GM12892 (cell line): ENCODE data around the gene MEI4. TPM values are rescaled to one million over a fixed set of nuclear protein-coding genes. Genes with fewer than 3 reads are reported as not detected.

ENCODE experiments used
- DNase-seq: peaks from one replicate; pipeline ENCODE4 v3.0.0; 2011; ENCODE audit not compliant: insufficient read length
- FAIRE-seq: peaks from 2 replicates; lab custom pipeline; 2011; peaks lifted over from hg19 to GRCh38; lab: Jason Lieb, UNC
- POLR2A ChIP-seq: IDR thresholded peaks from 2 replicates; pipeline ENCODE4 v1.6.1; 2011; ENCODE audit warnings: low read depth, low read length, control low read depth
- POLR2AphosphoS5 ChIP-seq: IDR thresholded peaks from 2 replicates; pipeline ENCODE4 v1.6.1; 2011; ENCODE audit warnings: low read depth, low read length, control low read depth
- TAF1 ChIP-seq: IDR thresholded peaks from 2 replicates; pipeline ENCODE4 v1.6.1; 2011; ENCODE audit warnings: low read depth, mild to moderate bottlenecking, control low read depth, low read length, borderline replicate concordance
- polyA plus RNA-seq: library from polyadenylated mRNA; unstranded; fragments of >200 nt; gene quantifications from one replicate; pipeline ENCODE4 v1.2.1, GENCODE V29; 2012; ENCODE audit warnings: missing spikeins, inconsistent platforms; ENCODE audit not compliant: missing spikeins

The MEI4 gene
- not detected for polyA plus RNA-seq

GRCh38 chr6:77652739-77653138 is at the start of gene MEI4:
Gene MEI4 (plus strand): TSS chr6:77653039. CDS start chr6:77690672, 37,633 bp downstream.
- no peak for FAIRE-seq
- no peak for TF ChIP-seq POLR2A
- no peak for TF ChIP-seq POLR2AphosphoS5
- no peak for TF ChIP-seq TAF1
- no peak for DNase-seq

- DNase-seq: no peak
- FAIRE-seq: no peak
- TF ChIP-seq POLR2A: no peak
- no peak for TF ChIP-seq TAF1
- TF ChIP-seq POLR2AphosphoS5: no peak
These were observed 48.4 kb upstream of the MEI4 start for GRCh38 chr6:77604476-77604875.

GRCh38 chr6:77607004-77607403 is 45.8 kb upstream of the MEI4 start:
- FAIRE-seq: no peak
- DNase-seq: no peak

GRCh38 chr6:77609106-77609505 is 43.7 kb upstream of the MEI4 start:
- TF ChIP-seq TAF1: no peak
- no peak for TF ChIP-seq POLR2A
- TF ChIP-seq POLR2AphosphoS5: no peak
- FAIRE-seq: no peak
- no peak for DNase-seq

More at GRCh38 chr6:77607004-77607403, 45.8 kb upstream of the MEI4 start:
- no peak for TF ChIP-seq POLR2A
- no peak for TF ChIP-seq TAF1
- no peak for TF ChIP-seq POLR2AphosphoS5

GRCh38 chr6:77619114-77619513 is 33.7 kb upstream of the MEI4 start:
- FAIRE-seq (no peak), DNase-seq (no peak)
- TF ChIP-seq TAF1: no peak
- no peak for TF ChIP-seq POLR2A
- no peak for TF ChIP-seq POLR2AphosphoS5

GRCh38 chr6:77620278-77620882 is 32.5 kb upstream of the MEI4 start:
- FAIRE-seq (no peak), DNase-seq (no peak)
- TF ChIP-seq TAF1 (no peak), POLR2AphosphoS5 (no peak), POLR2A (no peak)

- DNase-seq: no peak
- TF ChIP-seq TAF1: no peak
- no peak for TF ChIP-seq POLR2AphosphoS5
- no peak for TF ChIP-seq POLR2A
- no peak for FAIRE-seq
These were observed 28.3 kb upstream of the MEI4 start for GRCh38 chr6:77624515-77624914.

- TF ChIP-seq POLR2AphosphoS5 (no peak), TAF1 (no peak), POLR2A (no peak)
- no peak for FAIRE-seq
- no peak for DNase-seq
These were observed 26.4 kb upstream of the MEI4 start for GRCh38 chr6:77626426-77626825.

GRCh38 chr6:77630014-77630413 is 22.8 kb upstream of the MEI4 start:
- FAIRE-seq (no peak), DNase-seq (no peak)
- TF ChIP-seq TAF1: no peak

- no peak for TF ChIP-seq POLR2A
- TF ChIP-seq TAF1: no peak
- no peak for TF ChIP-seq POLR2AphosphoS5
- DNase-seq (no peak), FAIRE-seq (no peak)
These were observed 19.4 kb upstream of the MEI4 start for GRCh38 chr6:77633471-77633870.

GRCh38 chr6:77633993-77634715 is 18.7 kb upstream of the MEI4 start:
- TF ChIP-seq POLR2AphosphoS5 (no peak), TAF1 (no peak), POLR2A (no peak)
- no peak for FAIRE-seq
- no peak for DNase-seq

- DNase-seq (no peak), FAIRE-seq (no peak)
- TF ChIP-seq POLR2AphosphoS5 (no peak), TAF1 (no peak), POLR2A (no peak)
These were observed 14.6 kb upstream of the MEI4 start for GRCh38 chr6:77638129-77638830.

GRCh38 chr6:77644102-77644705 is 8.6 kb upstream of the MEI4 start:
- FAIRE-seq (no peak), DNase-seq (no peak)
- TF ChIP-seq POLR2AphosphoS5: no peak
- no peak for TF ChIP-seq TAF1
- TF ChIP-seq POLR2A: no peak
